GM20000 (cell line): Measurements from ENCODE around the gene LRRC26.

Source experiments
- DNase-seq: peaks from one replicate; pipeline ENCODE4 v3.0.0; 2012; ENCODE audit warnings: low spot score
- TF ChIP-seq, protein P1 (sequence below): IDR thresholded peaks from 2 replicates; pipeline ENCODE4 v1.5.1; 2012; ENCODE audit warnings: mild to moderate bottlenecking, control low read depth; ENCODE audit errors: extremely low read depth, missing control alignments

The LRRC26 gene

DNA sequence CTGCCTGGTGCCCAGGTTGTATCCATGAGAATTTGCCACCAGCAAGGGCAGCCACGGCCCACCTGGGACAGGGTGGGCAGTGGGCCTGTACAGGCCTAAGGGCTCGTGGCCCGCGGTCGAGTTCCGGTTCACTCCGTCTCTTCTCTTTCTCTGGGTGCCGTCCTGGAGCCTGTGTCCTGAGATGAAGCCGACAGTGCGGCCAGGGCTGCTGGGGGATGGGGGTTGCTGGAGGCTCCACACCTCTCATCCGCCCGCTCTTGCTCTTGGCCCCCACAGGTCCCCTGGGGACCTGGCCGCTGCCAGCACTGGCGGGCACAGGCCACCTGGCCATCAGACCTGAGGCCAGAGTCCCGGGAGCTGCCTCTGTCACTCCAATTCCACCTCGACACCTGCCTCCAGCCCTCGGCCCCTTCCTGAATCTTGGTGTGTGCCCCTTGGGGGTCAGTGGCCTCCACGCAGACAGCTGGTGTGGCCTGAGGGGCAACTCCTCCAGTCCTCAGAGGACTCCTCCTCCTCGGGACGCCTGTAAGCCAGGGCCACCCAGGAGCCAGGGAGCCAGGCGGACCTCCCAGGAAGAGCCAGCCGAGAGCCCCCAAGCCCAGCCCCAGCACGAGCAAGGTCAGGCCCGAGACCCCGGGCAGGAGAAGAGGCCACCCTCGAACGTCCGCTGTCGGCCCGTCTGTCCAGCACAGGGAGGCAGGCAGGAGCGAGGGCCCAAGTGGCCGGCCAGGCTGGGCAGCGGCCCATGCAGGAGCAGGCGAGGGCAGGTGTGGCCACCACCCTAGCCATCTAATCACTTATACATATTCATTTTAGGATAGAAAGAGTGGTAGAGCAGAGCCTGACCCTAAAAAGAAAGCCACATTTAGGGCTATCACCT is 5.2 kb downstream of the LRRC26 start:
- DNase-seq: no peak
- TF ChIP-seq, protein P1, sequence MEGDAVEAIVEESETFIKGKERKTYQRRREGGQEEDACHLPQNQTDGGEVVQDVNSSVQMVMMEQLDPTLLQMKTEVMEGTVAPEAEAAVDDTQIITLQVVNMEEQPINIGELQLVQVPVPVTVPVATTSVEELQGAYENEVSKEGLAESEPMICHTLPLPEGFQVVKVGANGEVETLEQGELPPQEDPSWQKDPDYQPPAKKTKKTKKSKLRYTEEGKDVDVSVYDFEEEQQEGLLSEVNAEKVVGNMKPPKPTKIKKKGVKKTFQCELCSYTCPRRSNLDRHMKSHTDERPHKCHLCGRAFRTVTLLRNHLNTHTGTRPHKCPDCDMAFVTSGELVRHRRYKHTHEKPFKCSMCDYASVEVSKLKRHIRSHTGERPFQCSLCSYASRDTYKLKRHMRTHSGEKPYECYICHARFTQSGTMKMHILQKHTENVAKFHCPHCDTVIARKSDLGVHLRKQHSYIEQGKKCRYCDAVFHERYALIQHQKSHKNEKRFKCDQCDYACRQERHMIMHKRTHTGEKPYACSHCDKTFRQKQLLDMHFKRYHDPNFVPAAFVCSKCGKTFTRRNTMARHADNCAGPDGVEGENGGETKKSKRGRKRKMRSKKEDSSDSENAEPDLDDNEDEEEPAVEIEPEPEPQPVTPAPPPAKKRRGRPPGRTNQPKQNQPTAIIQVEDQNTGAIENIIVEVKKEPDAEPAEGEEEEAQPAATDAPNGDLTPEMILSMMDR: no peak

DNA sequence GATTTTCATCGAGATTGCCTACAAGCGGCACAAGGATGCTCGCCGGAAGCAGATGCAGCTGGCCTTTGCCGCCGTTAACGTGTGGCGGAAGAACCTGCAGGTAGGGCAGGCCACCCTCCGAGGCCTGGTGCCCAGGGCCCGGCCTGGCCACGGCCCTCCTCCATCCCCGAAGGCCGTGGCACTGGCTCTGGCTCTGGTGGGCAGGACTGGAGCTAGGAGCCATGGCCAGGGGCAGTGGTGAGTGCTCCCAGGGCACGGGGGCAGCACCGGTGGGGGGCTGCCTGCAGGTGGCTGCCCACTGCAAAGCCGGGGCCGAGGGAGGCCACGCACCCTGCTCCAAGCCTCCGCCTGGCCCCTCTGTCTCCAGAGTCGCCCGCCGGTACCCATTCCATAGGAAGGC is 6.0 kb downstream of the LRRC26 start:
- DNase-seq: no peak
- TF ChIP-seq, protein P1: no peak

GRCh38 chr9:137163365-137163715 is 6.5 kb downstream of the LRRC26 start:
- TF ChIP-seq, protein P1: no peak
- no peak for DNase-seq

- TF ChIP-seq, protein P1: no peak
- DNase-seq: peak; percentile 73
Observed at GRCh38 chr9:137162505-137163364, 7.1 kb downstream of the LRRC26 start.

- TF ChIP-seq, protein P1: no peak
- DNase-seq: no peak
Observed at GRCh38 chr9:137161558-137162486, 8.0 kb downstream of the LRRC26 start.

- no peak for DNase-seq
- TF ChIP-seq, protein P1: no peak
Observed at GRCh38 chr9:137160716-137161557, 8.9 kb downstream of the LRRC26 start.
